ENCODE data around the gene SLC35C1.
"Not testable (repeated sequence)": the region's sequence is repeated elsewhere in the genome, so short reads cannot be mapped to it uniquely, and the experiment has no call there.

Gene SLC35C1

GRCh38 chr11:45800261-45800660 lies 4.7 kb upstream of the SLC35C1 start:
- TF ChIP-seq ZNF274 (IDR thresholded peaks at IDR 0.05; ENCODE audit: low read depth, low read length), result no peak
- no peak overlapping the region for H3K4me3 ChIP-seq (ENCODE audit: low read length)

- H3K4me3 ChIP-seq (ENCODE audit: low read length), result no peak overlapping the region
- TF ChIP-seq ZNF274 (IDR thresholded peaks at IDR 0.05; ENCODE audit: low read depth, low read length), result no peak
These were observed 3.1 kb upstream of the SLC35C1 start for GRCh38 chr11:45801723-45802315.

GRCh38 chr11:45802531-45803317 lies 2.2 kb upstream of the SLC35C1 start:
- TF ChIP-seq ZNF274 (IDR thresholded peaks at IDR 0.05; ENCODE audit: low read depth, low read length), result no peak
- H3K4me3 ChIP-seq (ENCODE audit: low read length), result no peak overlapping the region

GRCh38 chr11:45803971-45804760 lies 783 bp upstream of the SLC35C1 start:
- TF ChIP-seq ZNF274 (IDR thresholded peaks at IDR 0.05; ENCODE audit: low read depth, low read length), result no peak
- H3K4me3 ChIP-seq (ENCODE audit: low read length), result peak overlapping the region; percentile 87

- no peak for TF ChIP-seq ZNF274 (IDR thresholded peaks at IDR 0.05; ENCODE audit: low read depth, low read length)
- H3K4me3 ChIP-seq (ENCODE audit: low read length), result peak overlapping the region; percentile 87
These were observed 539 bp downstream of the SLC35C1 start for GRCh38 chr11:45805305-45806071.

- H3K4me3 ChIP-seq (ENCODE audit: low read length), result peak overlapping the region; percentile 87; the same call in 1 of the 2 replicates
- no peak for TF ChIP-seq ZNF274 (IDR thresholded peaks at IDR 0.05; ENCODE audit: low read depth, low read length)
These were observed 1.4 kb downstream of the SLC35C1 start for GRCh38 chr11:45806072-45806933.

GRCh38 chr11:45806937-45807791 lies 2.2 kb downstream of the SLC35C1 start:
- no peak overlapping the region; the same call in 1 of the 2 replicates for H3K4me3 ChIP-seq (ENCODE audit: low read length)
- TF ChIP-seq ZNF274 (IDR thresholded peaks at IDR 0.05; ENCODE audit: low read depth, low read length), result no peak

- H3K4me3 ChIP-seq (ENCODE audit: low read length), result no peak overlapping the region
- TF ChIP-seq ZNF274 (IDR thresholded peaks at IDR 0.05; ENCODE audit: low read depth, low read length), result no peak
These were observed 2.9 kb downstream of the SLC35C1 start for GRCh38 chr11:45807792-45808238.

GRCh38 chr11:45808427-45808826 lies 3.5 kb downstream of the SLC35C1 start:
- H3K4me3 ChIP-seq (ENCODE audit: low read length), result not testable (repeated sequence)

GRCh38 chr11:45809456-45810395 lies 4.8 kb downstream of the SLC35C1 start:
- TF ChIP-seq ZNF274 (IDR thresholded peaks at IDR 0.05; ENCODE audit: low read depth, low read length), result no peak
- no peak overlapping the region for H3K4me3 ChIP-seq (ENCODE audit: low read length)

- H3K4me3 ChIP-seq (ENCODE audit: low read length), result no peak overlapping the region
- no peak for TF ChIP-seq ZNF274 (IDR thresholded peaks at IDR 0.05; ENCODE audit: low read depth, low read length)
These were observed 5.6 kb downstream of the SLC35C1 start for GRCh38 chr11:45810431-45811108.
